Endothelial cell of umbilical vein (primary cell): ENCODE results near the gene PPP1R16B. TPM values are rescaled to one million over a fixed set of nuclear protein-coding genes. Genes with fewer than 3 reads are reported as not detected.

Experiments
- BruUV-seq: library from RNA; stranded (reverse); fragments of 400-500 nt; replicated peaks from 2 replicates; lab custom pipeline; 2021; lab: Mats Ljungman, UMichigan
- CTCF ChIA-PET: fragments of 300-600, 350-600 bp; sonication (Branson Sonifier 250); formaldehyde crosslinking; loops from one replicate; lab custom pipeline; 2021; ENCODE audit warnings: antibody characterized with exemption, inconsistent platforms; lab: Charles Lee
- POLR2A ChIA-PET: fragments of 300-600, 350-600 bp; sonication (Branson Sonifier 250); formaldehyde crosslinking; loops from one replicate; lab custom pipeline; 2021; ENCODE audit warnings: antibody characterized with exemption, inconsistent platforms; lab: Charles Lee
- DNase-seq: peaks from one replicate; pipeline ENCODE4 v3.0.0-alpha.2; 2011; ENCODE audit warnings: low read depth, low spot score
- FAIRE-seq: peaks from 2 replicates; lab custom pipeline; 2011; peaks lifted over from hg19 to GRCh38; lab: Jason Lieb, UNC
- H2AFZ ChIP-seq: 2 replicates; pipeline ENCODE4 v1.6.0; 2012; ENCODE audit warnings: low read depth, low read length, control low read depth, inconsistent platforms
- H3K27ac ChIP-seq: 2 replicates; pipeline ENCODE4 v1.5.1; 2011; ENCODE audit warnings: low read depth, mild to moderate bottlenecking, control low read depth, low read length, moderate library complexity; ENCODE audit not compliant: insufficient read depth
- H3K27me3 ChIP-seq, 2 experiments: 2 replicates each; pipeline versions ENCODE4 v1.6.0 to v1.6.1; 2011; ENCODE audit warnings: low read length in 2 of 2, mixed read lengths in 1 of 2; ENCODE audit not compliant: control insufficient read depth in 2 of 2, insufficient read depth in 2 of 2
- H3K36me3 ChIP-seq, 2 experiments: 2 replicates in 1 of 2; 3 replicates in 1 of 2; pipeline ENCODE4 v1.5.1; 2011; ENCODE audit warnings: low read length in 2 of 2, mild to moderate bottlenecking in 1 of 2, moderate library complexity in 1 of 2; ENCODE audit not compliant: control insufficient read depth in 2 of 2, insufficient read depth in 2 of 2; ENCODE audit errors: extremely low read depth in 1 of 2
- H3K4me1 ChIP-seq: 3 replicates; pipeline ENCODE4 v1.5.1; 2011; ENCODE audit warnings: mild to moderate bottlenecking, low read length; ENCODE audit not compliant: control insufficient read depth, insufficient read depth; ENCODE audit errors: extremely low read depth
- H3K4me2 ChIP-seq: 2 replicates; pipeline ENCODE4 v1.6.1; 2011; ENCODE audit warnings: low read length, control low read depth, mixed read lengths; ENCODE audit not compliant: insufficient read depth
- H3K4me3 ChIP-seq, 3 experiments: fragments of 200-600 bp in 1 of 3; sonication (generic), shearing (Covaris generic) in 1 of 3; replicated peaks in 1 of 3; 2 replicates each; pipeline ENCODE4 v1.5.1; 2011 to 2016; ENCODE audit warnings: control low read depth in 3 of 3, low read length in 3 of 3, mild to moderate bottlenecking in 2 of 3, inconsistent platforms in 1 of 3, low read depth in 1 of 3, moderate library complexity in 1 of 3; ENCODE audit not compliant: insufficient read depth in 1 of 3
- H3K79me2 ChIP-seq: 2 replicates; pipeline ENCODE4 v1.6.0; 2012; ENCODE audit warnings: low read length, inconsistent platforms; ENCODE audit not compliant: control insufficient read depth, insufficient read depth
- H3K9ac ChIP-seq: replicated peaks from 2 replicates; pipeline ENCODE3; 2011; ENCODE audit warnings: low read length, control low read depth; ENCODE audit not compliant: insufficient read depth; ENCODE audit errors: extremely low read depth
- H3K9me1 ChIP-seq: replicated peaks from 3 replicates; pipeline ENCODE4 v1.6.0; 2011; ENCODE audit warnings: mild to moderate bottlenecking, low read length; ENCODE audit not compliant: control insufficient read depth, insufficient read depth; ENCODE audit errors: extremely low read depth
- H3K9me3 ChIP-seq: replicated peaks from 2 replicates; pipeline ENCODE4 v1.5.1; 2012; ENCODE audit warnings: low read length, inconsistent platforms; ENCODE audit not compliant: control insufficient read depth, insufficient read depth
- H4K20me1 ChIP-seq: replicated peaks from 2 replicates; pipeline ENCODE3; 2011; ENCODE audit warnings: mild to moderate bottlenecking, low read length; ENCODE audit not compliant: control insufficient read depth, insufficient read depth; ENCODE audit errors: extremely low read depth
- FOS ChIP-seq: IDR thresholded peaks from 2 replicates; pipeline ENCODE4 v1.6.1; 2011; ENCODE audit warnings: mild to moderate bottlenecking, low read length, moderate library complexity, borderline replicate concordance; ENCODE audit not compliant: insufficient read depth
- GATA2 ChIP-seq: IDR thresholded peaks from 2 replicates; pipeline ENCODE4 v1.7.0; 2011; ENCODE audit warnings: low read depth, mild to moderate bottlenecking, moderate library complexity, mixed read lengths, low read length; ENCODE audit not compliant: insufficient read length, insufficient read depth
- JUN ChIP-seq: IDR thresholded peaks from 2 replicates; pipeline ENCODE4 v1.6.1; 2011; ENCODE audit warnings: borderline replicate concordance, low read depth; ENCODE audit not compliant: insufficient read length, insufficient read depth
- MAX ChIP-seq: IDR thresholded peaks from 2 replicates; pipeline ENCODE4 v1.6.1; 2011; ENCODE audit not compliant: insufficient read depth, insufficient read length
- MYC ChIP-seq: IDR thresholded peaks from one replicate; pipeline ENCODE4 v1.6.1; 2011; ENCODE audit warnings: mild to moderate bottlenecking, low read depth, low read length
- POLR2AphosphoS5 ChIP-seq: IDR thresholded peaks from 2 replicates; pipeline ENCODE4 v1.6.1; 2012; ENCODE audit warnings: low read depth, mild to moderate bottlenecking, control low read depth, low read length, moderate library complexity; ENCODE audit not compliant: insufficient read depth
- dilution Hi-C: fragments of 300-500 bp; cut with MboI; formaldehyde crosslinking; loops from one replicate; pipeline ENCODE4 v1.15.0; 2019; ENCODE audit warnings: low sequenced_read_pairs; ENCODE audit not compliant: extremely low pct_ligation_motif_present
- intact Hi-C: fragments of 100-400 bp; cut with micrococcal nuclease; formaldehyde crosslinking; loops from one replicate; pipeline ENCODE4 v1.10.0; 2022
- polyA plus RNA-seq, 4 experiments: library from polyadenylated mRNA; depleted of rRNA in 3 of 4; stranded (reverse) in 3 of 4; unstranded in 1 of 4; fragments of >200 nt; gene quantifications; 2 replicates each; pipeline versions ENCODE4 v1.2.1 to v1.2.3, GENCODE V29; 2011 to 2012; ENCODE audit warnings: missing spikeins in 1 of 4
- total RNA-seq: library from RNA; stranded (reverse); gene quantifications from 2 replicates; pipeline ENCODE4 v1.2.3, GENCODE V29; 2021

The PPP1R16B gene
- total and polyA plus RNA-seq, 2 donors (not counting 3 experiments of a cell fraction or from before 2014, with no cell fraction given): 34.7 to 68.1 TPM

- Histone ChIP-seq H3K27me3 (no peaks in the 10 kb centered on the region), H3K27ac (no peak overlapping the region), H2AFZ (no peak overlapping the region), H3K9ac (peak overlapping the region; percentile 83), H3K9me3 (no peaks in the 10 kb centered on the region), H3K36me3 (peaks cover 0 to 8% of the 10 kb centered on the region in 2 experiments), H3K4me1 (peaks cover 47% of the 10 kb centered on the region), H3K9me1 (no peaks in the 10 kb centered on the region), H3K79me2 (no peaks in the 10 kb centered on the region), H4K20me1 (no peaks in the 10 kb centered on the region), H3K4me2 (peak overlapping the region; percentile 6), H3K4me3 (peak overlapping the region; percentile 17 to 87 (median 57))
- ChIA-PET CTCF (interaction anchor here (0.6 to 2.6 kb wide), 7 partner anchors 11 to 161 kb away, joined by 3 to 14 read pairs (median 3); no protein-coding TSS in a partner anchor), POLR2A (interaction anchor here (0.8 to 1.4 kb wide), 4 partner anchors 19 to 123 kb away, joined by 3 to 5 read pairs (median 4); no protein-coding TSS in a partner anchor)
- no peak for FAIRE-seq
- peak; percentile 28 for DNase-seq
- TF ChIP-seq POLR2AphosphoS5 (no peak), FOS (no peak), GATA2 (no peak), MAX (no peak), MYC (no peak), JUN (no peak)
- BruUV-seq: no TSS peak
- intact Hi-C loops: loop anchor here (1.0 kb wide), 1 partner anchor 87 kb away; no protein-coding TSS in a partner anchor
- dilution Hi-C loops: no loop called here
Observed at GRCh38 chr20:38806855-38807655, 1.6 kb downstream of the PPP1R16B start.
